GM23248 (cell line): ENCODE results near the gene DUS1L. TPM values are rescaled to one million over a fixed set of nuclear protein-coding genes. Genes with fewer than 3 reads are reported as not detected.

Experiments used
- DNase-seq: peaks from one replicate; pipeline ENCODE4 v3.0.0-alpha.2; 2015
- H2AFZ ChIP-seq: fragments of 200-600 bp; sonication (generic); 2 replicates; pipeline ENCODE4 v1.6.1; 2016; ENCODE audit warnings: antibody characterized with exemption
- H3F3A ChIP-seq: fragments of 200-600 bp; sonication (generic); 2 replicates; pipeline ENCODE4 v1.6.1; 2016; ENCODE audit warnings: mild to moderate bottlenecking, antibody characterized with exemption, mixed run types; ENCODE audit not compliant: insufficient read depth
- H3K27ac ChIP-seq: fragments of 200-600 bp; sonication (generic); 2 replicates; pipeline ENCODE4 v1.5.1; 2016; ENCODE audit warnings: mild to moderate bottlenecking
- H3K27me3 ChIP-seq: fragments of 200-600 bp; sonication (generic); replicated peaks from 2 replicates; pipeline ENCODE4 v1.6.1; 2016; ENCODE audit warnings: mild to moderate bottlenecking; ENCODE audit not compliant: insufficient read depth
- H3K36me3 ChIP-seq: fragments of 200-600 bp; sonication (generic); 2 replicates; pipeline ENCODE4 v1.6.1; 2016; ENCODE audit warnings: low read depth, mild to moderate bottlenecking
- H3K4me1 ChIP-seq: fragments of 200-600 bp; sonication (generic); 2 replicates; pipeline ENCODE4 v1.6.1; 2016; ENCODE audit warnings: mild to moderate bottlenecking; ENCODE audit not compliant: insufficient read depth
- H3K4me2 ChIP-seq: fragments of 200-600 bp; sonication (generic); one replicate; pipeline ENCODE4 v1.6.1; 2016; ENCODE audit warnings: mild to moderate bottlenecking; ENCODE audit not compliant: unreplicated experiment
- H3K4me3 ChIP-seq: fragments of 200-600 bp; sonication (generic); 2 replicates; pipeline ENCODE4 v1.5.1; 2016; ENCODE audit warnings: mild to moderate bottlenecking
- H3K79me2 ChIP-seq: fragments of 200-600 bp; sonication (generic); 2 replicates; pipeline ENCODE4 v1.6.1; 2016; ENCODE audit warnings: mild to moderate bottlenecking; ENCODE audit not compliant: insufficient read depth
- H3K9ac ChIP-seq: fragments of 200-600 bp; sonication (generic); 2 replicates; pipeline ENCODE4 v1.6.1; 2016; ENCODE audit warnings: mild to moderate bottlenecking
- H3K9me2 ChIP-seq: fragments of 200-600 bp; sonication (generic); 2 replicates; pipeline ENCODE4 v1.6.1; 2016; ENCODE audit warnings: mixed run types, mild to moderate bottlenecking, moderate library complexity; ENCODE audit not compliant: insufficient read depth
- H3K9me3 ChIP-seq: fragments of 200-600 bp; sonication (generic); one replicate; pipeline ENCODE4 v1.6.1; 2017; ENCODE audit warnings: low read depth
- H4K20me1 ChIP-seq: fragments of 200-600 bp; sonication (generic); 2 replicates; pipeline ENCODE4 v1.6.0; 2016; ENCODE audit not compliant: insufficient read depth
- EZH2 ChIP-seq: fragments of 200-600 bp; sonication (generic); IDR thresholded peaks from 2 replicates; pipeline ENCODE4 v1.6.1; 2018; ENCODE audit warnings: antibody characterized with exemption, mild to moderate bottlenecking; ENCODE audit not compliant: insufficient read depth, poor library complexity, severe bottlenecking
- EZH2phosphoT487 ChIP-seq: fragments of 200-600 bp; sonication (generic); IDR thresholded peaks from 2 replicates; pipeline ENCODE4 v1.6.1; 2018; ENCODE audit warnings: antibody characterized with exemption, moderate library complexity, mild to moderate bottlenecking, low read depth; ENCODE audit not compliant: insufficient read depth
- WGBS, 2 experiments: methylation state at CpG; one replicate each; pipeline ENCODE4 v1.1.6; 2015 to 2017; ENCODE audit warnings: low lambda C conversion rate in 2 of 2, low coverage in 1 of 2; ENCODE audit errors: missing lambda C conversion rate in 2 of 2; 5-methylcytosine and 5-hydroxymethylcytosine counted together
- in situ Hi-C: fragments of 300-500 bp; cut with MboI; formaldehyde crosslinking; loops from 2 replicates; pipeline ENCODE4 v1.15.0; 2020
- polyA plus RNA-seq: library from polyadenylated mRNA; unstranded; fragments of >200 nt; fragmentation: Nextera tagmentation; extraction: Ambion mirVana; gene quantifications from 2 replicates; pipeline ENCODE4 v1.2.1, GENCODE V29; 2016
- total RNA-seq: library from RNA; depleted of rRNA; stranded (reverse); fragments of >200 nt; shearing (Covaris generic); gene quantifications from 2 replicates; pipeline ENCODE4 v1.2.3, GENCODE V29; 2014

The DUS1L gene
- total and polyA plus RNA-seq, 2 experiments from 2014 or later, result 13.3 to 61.2 TPM

DNA sequence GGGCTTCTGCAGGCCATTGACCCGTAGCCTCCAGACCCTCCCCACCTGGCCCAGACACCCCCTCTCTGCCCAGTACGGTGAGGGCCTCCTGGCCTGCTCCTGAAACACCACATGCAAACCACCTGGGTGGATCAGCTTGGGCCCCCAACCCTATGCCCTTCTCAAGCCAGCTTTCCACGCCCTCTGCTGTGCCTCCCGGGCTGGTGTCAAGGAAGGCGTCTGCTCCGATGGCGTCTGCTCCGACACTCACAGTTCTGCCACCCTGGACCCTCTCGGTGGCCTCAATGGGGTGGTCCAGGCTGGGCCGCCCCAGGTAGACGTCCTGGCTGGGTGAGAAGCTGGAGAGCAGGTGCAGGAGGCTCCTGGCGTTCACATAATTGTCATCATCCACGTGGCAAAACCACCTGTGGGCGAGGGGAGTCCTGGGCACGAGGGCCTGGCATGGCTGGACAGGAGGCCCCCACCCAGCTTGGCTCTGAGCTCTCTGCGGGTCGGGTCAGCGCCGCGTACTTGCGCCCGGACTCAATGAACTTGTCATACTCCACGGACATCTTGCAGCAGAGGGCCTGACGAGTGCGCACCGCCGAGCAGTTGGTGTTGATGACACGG, 15.3 kb downstream of the DUS1L start:
- Histone ChIP-seq H3K9ac (peak overlapping the region; percentile 86), H3K4me2 (peak overlapping the region; percentile 65), H3K27ac (no peak overlapping the region), H3K27me3 (no peaks in the 10 kb centered on the region), H4K20me1 (no peaks in the 10 kb centered on the region), H3K9me3 (no peaks in the 10 kb centered on the region), H3K9me2 (no peaks in the 10 kb centered on the region), H3K4me3 (peak overlapping the region; percentile 98), H3K4me1 (peaks cover 6% of the 10 kb centered on the region), H2AFZ (no peak overlapping the region), H3F3A (no peaks in the 10 kb centered on the region), H3K79me2 (peaks cover 33% of the 10 kb centered on the region), H3K36me3 (no peaks in the 10 kb centered on the region)
- in situ Hi-C loops, result no loop called here
- no peak for DNase-seq
- TF ChIP-seq EZH2phosphoT487, result no peak
- 86% methylated on average over 28 of the region's 28 CpGs for WGBS, 2 experiments

DNA sequence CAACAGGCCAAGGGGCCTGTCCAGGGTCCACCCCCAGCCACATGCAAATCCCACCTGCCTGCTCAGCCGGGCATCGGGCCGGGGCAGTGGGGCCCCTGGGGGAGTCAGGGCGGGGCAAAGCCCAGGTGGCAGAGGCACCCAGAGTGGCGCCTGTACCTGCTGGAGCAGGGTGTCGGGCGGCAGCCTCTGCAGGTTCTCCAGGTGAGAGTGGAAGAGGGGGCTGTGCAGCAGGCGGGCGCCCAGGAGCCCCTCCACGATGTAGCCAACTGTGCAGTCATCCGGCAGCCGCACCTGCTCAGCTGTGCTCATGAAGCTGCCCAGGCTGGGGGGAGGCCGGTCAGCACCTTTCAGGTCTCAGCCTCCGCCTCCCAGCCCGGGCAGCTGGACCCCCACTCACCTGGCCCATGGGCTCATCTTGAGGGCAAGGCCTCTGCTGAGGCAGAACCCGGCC, 16.1 kb downstream of the DUS1L start:
- no peaks in the 10 kb centered on the region for H3K36me3 ChIP-seq
- peaks cover 33% of the 10 kb centered on the region for H3K79me2 ChIP-seq
- no peaks in the 10 kb centered on the region for H3K27me3 ChIP-seq
- H3K4me2 ChIP-seq, result no peak overlapping the region
- no peaks in the 10 kb centered on the region for H3K9me3 ChIP-seq
- H2AFZ ChIP-seq, result no peak overlapping the region
- WGBS, 2 experiments, result 92 to 94% methylated on average over 8 to 16 of the region's 16 CpGs
- in situ Hi-C loops, result no loop called here
- no peaks in the 10 kb centered on the region for H3F3A ChIP-seq
- peaks cover 6% of the 10 kb centered on the region for H3K4me1 ChIP-seq
- TF ChIP-seq EZH2phosphoT487, result no peak
- TF ChIP-seq EZH2, result no peak
- no peak for DNase-seq
- H3K9ac ChIP-seq, result no peak overlapping the region
- H3K9me2 ChIP-seq, result no peaks in the 10 kb centered on the region
- no peak overlapping the region for H3K27ac ChIP-seq
- no peak overlapping the region for H3K4me3 ChIP-seq
- no peaks in the 10 kb centered on the region for H4K20me1 ChIP-seq

DNA sequence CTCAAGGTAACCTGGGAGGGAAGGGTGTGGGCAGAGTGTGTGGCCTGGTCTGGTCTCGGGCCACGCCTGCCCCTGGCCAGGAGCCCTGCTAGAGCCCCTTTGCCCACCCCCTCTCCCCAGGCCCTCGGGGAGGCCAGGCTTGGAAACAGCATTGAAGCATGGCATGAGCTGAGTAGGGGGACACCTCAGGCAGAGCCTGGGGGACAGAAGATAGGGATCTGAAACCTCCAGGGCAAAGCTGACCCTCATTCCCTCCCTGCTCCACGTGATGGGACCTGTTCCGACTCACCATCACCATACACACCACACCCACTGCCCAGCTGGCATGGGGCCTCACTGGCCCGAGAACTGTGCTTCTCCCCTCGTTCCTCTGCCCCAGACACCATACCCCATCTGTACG, 16.5 kb downstream of the DUS1L start:
- Histone ChIP-seq H3K4me2 (no peak overlapping the region), H3K27me3 (no peaks in the 10 kb centered on the region), H3K79me2 (peaks cover 31% of the 10 kb centered on the region), H2AFZ (no peak overlapping the region), H3K9ac (no peak overlapping the region), H3K36me3 (no peaks in the 10 kb centered on the region), H3F3A (no peaks in the 10 kb centered on the region), H3K4me3 (no peak overlapping the region), H3K4me1 (peaks cover 6% of the 10 kb centered on the region), H3K27ac (no peak overlapping the region), H3K9me2 (no peaks in the 10 kb centered on the region), H3K9me3 (no peaks in the 10 kb centered on the region), H4K20me1 (no peaks in the 10 kb centered on the region)
- DNase-seq, result peak; percentile 31
- WGBS, 2 experiments, result 65 to 70% methylated on average over 8 of the region's 8 CpGs
- in situ Hi-C loops, result no loop called here
- no peak for TF ChIP-seq EZH2phosphoT487

DNA sequence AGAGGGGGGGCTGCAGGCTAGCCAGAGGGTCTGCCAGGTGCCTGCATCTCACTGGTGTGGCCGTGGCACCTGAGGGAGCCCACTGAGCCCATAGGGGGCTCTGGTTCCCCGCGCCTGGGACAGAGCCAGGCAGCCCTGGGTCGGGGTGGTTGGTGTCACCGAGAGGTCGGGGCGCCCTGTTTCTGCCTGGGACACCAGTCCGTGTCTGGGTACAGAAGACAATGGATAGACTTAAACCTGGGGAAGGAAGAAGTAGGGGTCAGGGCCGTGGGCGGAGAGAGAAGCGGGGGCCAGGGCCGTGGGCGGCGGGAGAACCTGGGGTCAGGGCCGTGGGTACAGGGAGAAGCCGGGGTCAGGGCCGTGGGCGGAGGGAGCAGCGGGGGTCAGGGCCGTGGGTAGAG, 17.0 kb downstream of the DUS1L start:
- in situ Hi-C loops, result no loop called here
- WGBS, 2 experiments, result 85 to 90% methylated on average over 8 to 19 of the region's 20 CpGs
- H3K36me3 ChIP-seq, result no peaks in the 10 kb centered on the region

More for the DNA sequence above, 17.0 kb downstream of the DUS1L start:
- H3K4me3 ChIP-seq, result no peak overlapping the region
- no peak for DNase-seq
- H3K4me1 ChIP-seq, result peaks cover 6% of the 10 kb centered on the region
- no peak overlapping the region for H3K27ac ChIP-seq
- H2AFZ ChIP-seq, result no peak overlapping the region
- no peaks in the 10 kb centered on the region for H4K20me1 ChIP-seq
- H3K79me2 ChIP-seq, result peaks cover 26% of the 10 kb centered on the region
- H3K9ac ChIP-seq, result no peak overlapping the region
- no peak overlapping the region for H3K4me2 ChIP-seq
- H3K9me2 ChIP-seq, result no peaks in the 10 kb centered on the region
- H3K27me3 ChIP-seq, result no peaks in the 10 kb centered on the region
- TF ChIP-seq EZH2 (no peak), EZH2phosphoT487 (no peak)
- no peaks in the 10 kb centered on the region for H3F3A ChIP-seq
- H3K9me3 ChIP-seq, result no peaks in the 10 kb centered on the region
